Fibroblast of mammary gland (primary cell): ENCODE results near the gene GALR1.
"Not testable (repeated sequence)": the region's sequence is repeated elsewhere in the genome, so short reads cannot be mapped to it uniquely, and the experiment has no call there.

Experiments used
- DNase-seq: peaks from one replicate; pipeline ENCODE4 v3.0.0-alpha.2; 2010; ENCODE audit warnings: low read depth
- H3K4me3 ChIP-seq: 2 replicates; pipeline ENCODE4 v1.5.1; 2011; ENCODE audit warnings: low read depth, mild to moderate bottlenecking, low read length, moderate library complexity; ENCODE audit not compliant: control insufficient read depth
- CTCF ChIP-seq: conservative IDR thresholded peaks from 2 replicates; pipeline ENCODE4 v1.5.1; 2011; ENCODE audit warnings: low read depth, low read length, inconsistent platforms; ENCODE audit not compliant: control insufficient read depth, insufficient read depth

Gene GALR1

GRCh38 chr18:77262643-77263465 lies 13.2 kb downstream of the GALR1 start:
- no peak overlapping the region for H3K4me3 ChIP-seq
- no peak for TF ChIP-seq CTCF
- DNase-seq, result no peak

DNA sequence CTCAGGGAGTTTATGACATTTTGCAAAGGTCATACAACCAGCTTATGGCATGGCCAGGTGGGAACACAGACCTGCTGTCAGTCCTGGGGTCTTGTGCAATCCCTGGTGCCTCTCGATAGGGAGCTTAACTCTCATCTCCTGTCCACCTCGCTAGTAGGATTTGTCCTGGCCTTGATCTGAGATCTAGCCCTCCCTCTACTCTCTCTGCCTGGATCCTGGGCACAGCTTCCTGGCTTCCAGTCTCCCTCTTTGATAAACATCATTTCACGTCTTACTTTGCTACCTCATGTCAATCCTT lies 13.8 kb downstream of the GALR1 start:
- no peak overlapping the region for H3K4me3 ChIP-seq
- no peak for TF ChIP-seq CTCF
- no peak for DNase-seq

DNA sequence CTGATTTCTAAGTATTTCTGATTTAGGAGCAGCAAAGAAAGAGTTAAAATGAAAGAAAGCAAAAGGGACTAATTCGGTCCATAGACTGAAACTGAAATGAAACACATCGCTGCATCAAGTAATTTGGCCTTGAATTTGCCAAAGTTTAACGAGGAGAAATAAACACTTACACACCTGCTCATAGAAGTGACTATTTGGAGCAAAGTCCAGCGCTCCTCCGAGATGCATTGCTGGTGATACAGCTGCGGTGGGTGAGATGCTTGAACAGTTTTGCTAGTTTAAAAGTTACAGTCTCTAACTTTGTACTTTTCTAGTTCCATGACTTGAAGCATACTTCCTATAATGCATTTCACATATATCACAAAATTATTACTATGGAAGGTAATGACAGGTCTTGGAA lies 18.3 kb downstream of the GALR1 start:
- DNase-seq, result no peak
- H3K4me3 ChIP-seq, result no peak overlapping the region
- no peak for TF ChIP-seq CTCF

DNA sequence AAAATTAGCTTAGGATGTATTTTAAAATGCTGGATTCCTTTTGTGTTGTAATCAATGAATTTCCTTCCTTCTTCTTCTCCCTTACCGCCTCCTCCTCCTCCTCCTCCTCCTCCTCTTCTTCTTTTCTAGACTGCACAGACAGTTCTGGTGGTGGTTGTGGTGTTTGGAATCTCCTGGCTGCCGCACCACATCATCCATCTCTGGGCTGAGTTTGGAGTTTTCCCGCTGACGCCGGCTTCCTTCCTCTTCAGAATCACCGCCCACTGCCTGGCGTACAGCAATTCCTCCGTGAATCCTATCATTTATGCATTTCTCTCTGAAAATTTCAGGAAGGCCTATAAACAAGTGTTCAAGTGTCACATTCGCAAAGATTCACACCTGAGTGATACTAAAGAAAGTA lies 18.8 kb downstream of the GALR1 start:
- no peak for TF ChIP-seq CTCF
- no peak overlapping the region for H3K4me3 ChIP-seq
- no peak for DNase-seq

- TF ChIP-seq CTCF, result no peak
- peak; percentile 69 for DNase-seq
- H3K4me3 ChIP-seq, result no peak overlapping the region
Measured at GRCh38 chr18:77271576-77272481, 22.2 kb downstream of the GALR1 start.

- not testable (repeated sequence) for DNase-seq, H3K4me3 ChIP-seq
Measured at GRCh38 chr18:77290841-77291240, 41.2 kb downstream of the GALR1 start.

DNA sequence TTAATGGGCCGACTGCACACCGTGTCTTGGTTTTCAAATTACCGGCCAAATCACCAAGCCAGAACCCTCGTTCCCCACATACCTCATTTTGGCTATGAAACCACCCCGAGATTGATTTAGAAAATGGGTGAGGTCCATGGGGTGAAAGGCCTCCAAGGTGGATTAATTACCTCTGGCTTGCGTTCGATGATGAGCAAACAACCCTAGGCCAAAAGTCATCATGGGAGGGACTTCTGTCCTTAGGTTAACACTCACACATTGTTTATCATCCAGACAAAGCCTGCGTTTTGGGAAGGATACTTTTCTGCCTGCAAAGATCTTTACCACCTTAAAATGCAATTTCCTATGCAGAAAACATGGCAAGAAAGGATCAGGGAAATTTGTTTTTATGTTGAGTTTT lies 48.5 kb downstream of the GALR1 start:
- no peak for TF ChIP-seq CTCF
- H3K4me3 ChIP-seq, result no peak overlapping the region
- DNase-seq, result no peak
